Activated CD8-positive, alpha-beta T cell treated with anti-CD3 and anti-CD28 coated beads for 36 hours (primary cell): ENCODE data around the gene COL4A5. TPM values are rescaled to one million over a fixed set of nuclear protein-coding genes. Genes with fewer than 3 reads are reported as not detected.

Source experiments
- ATAC-seq: fragments of 200-7000 bp; cut with Tn5 transposase; one replicate; pipeline ENCODE4 v1.10.0; 2021; ENCODE audit warnings: mild to moderate bottlenecking, moderate library complexity
- CTCF ChIA-PET: fragments of 350-600 bp; sonication (Branson Sonifier 250); formaldehyde crosslinking; loops from one replicate; lab custom pipeline; 2021; ENCODE audit warnings: antibody characterized with exemption; lab: Charles Lee
- POLR2A ChIA-PET: fragments of 350-600 bp; sonication (Branson Sonifier 250); formaldehyde crosslinking; loops from one replicate; lab custom pipeline; 2021; ENCODE audit warnings: antibody characterized with exemption; lab: Charles Lee
- DNase-seq: peaks from one replicate; pipeline ENCODE4 v3.0.0-alpha.2; 2020
- H3K27ac Mint-ChIP-seq: one replicate; pipeline ENCODE4 v1.8.0; 2021; ENCODE audit warnings: mild to moderate bottlenecking, mixed read lengths
- H3K27me3 Mint-ChIP-seq: one replicate; pipeline ENCODE4 v1.8.0; 2021; ENCODE audit warnings: mixed read lengths
- H3K36me3 Mint-ChIP-seq: one replicate; pipeline ENCODE4 v1.8.0; 2021; ENCODE audit warnings: low read depth, mixed read lengths
- H3K4me1 Mint-ChIP-seq: one replicate; pipeline ENCODE4 v1.8.0; 2021; ENCODE audit warnings: low read depth, mixed read lengths
- H3K4me3 Mint-ChIP-seq: one replicate; pipeline ENCODE4 v1.8.0; 2021; ENCODE audit warnings: mild to moderate bottlenecking, moderate library complexity, mixed read lengths
- H3K9me3 Mint-ChIP-seq: one replicate; pipeline ENCODE4 v1.8.0; 2021; ENCODE audit warnings: mixed read lengths
- intact Hi-C: fragments of 100-400 bp; cut with micrococcal nuclease; formaldehyde crosslinking; loops from one replicate; pipeline ENCODE4 v1.10.0; 2022
- total RNA-seq, 2 experiments: library from RNA; stranded (reverse); gene quantifications; one replicate each; pipeline ENCODE4 v1.2.3, GENCODE V29; 2021
- TF ChIP-seq, protein P1 (sequence below): fragments of 200-600 bp; IDR thresholded peaks from one replicate; pipeline ENCODE4 v1.8.0; 2022; ENCODE audit warnings: antibody characterized with exemption, mild to moderate bottlenecking

Gene COL4A5
- total RNA-seq, 2 experiments from 2014 or later = not detected

DNA sequence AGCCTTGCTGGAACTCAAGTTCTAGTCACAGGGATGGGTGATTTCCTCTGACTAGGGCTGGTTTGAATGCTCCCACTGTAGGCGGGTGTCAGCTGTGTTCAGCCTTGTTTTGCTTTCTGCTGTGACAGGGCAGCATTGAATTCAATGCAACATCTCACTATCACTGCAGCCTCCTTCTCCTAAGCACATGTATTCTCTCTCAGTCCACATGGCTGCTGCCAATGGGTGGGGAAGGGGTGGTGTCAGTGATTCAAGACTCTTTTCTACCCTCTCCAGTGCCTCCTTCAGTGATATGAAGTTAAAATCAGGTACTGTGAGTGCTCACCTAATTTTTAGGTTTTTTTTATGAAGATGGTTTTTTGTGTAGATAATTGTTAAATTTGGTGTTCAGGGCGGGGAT lies 46.3 kb downstream of the COL4A5 start:
- ATAC-seq (no peak), DNase-seq (no peak)
- CTCF ChIA-PET = no interaction called here
- H3K9me3 Mint-ChIP-seq = no peaks in the 10 kb centered on the region
- TF ChIP-seq, protein P1, sequence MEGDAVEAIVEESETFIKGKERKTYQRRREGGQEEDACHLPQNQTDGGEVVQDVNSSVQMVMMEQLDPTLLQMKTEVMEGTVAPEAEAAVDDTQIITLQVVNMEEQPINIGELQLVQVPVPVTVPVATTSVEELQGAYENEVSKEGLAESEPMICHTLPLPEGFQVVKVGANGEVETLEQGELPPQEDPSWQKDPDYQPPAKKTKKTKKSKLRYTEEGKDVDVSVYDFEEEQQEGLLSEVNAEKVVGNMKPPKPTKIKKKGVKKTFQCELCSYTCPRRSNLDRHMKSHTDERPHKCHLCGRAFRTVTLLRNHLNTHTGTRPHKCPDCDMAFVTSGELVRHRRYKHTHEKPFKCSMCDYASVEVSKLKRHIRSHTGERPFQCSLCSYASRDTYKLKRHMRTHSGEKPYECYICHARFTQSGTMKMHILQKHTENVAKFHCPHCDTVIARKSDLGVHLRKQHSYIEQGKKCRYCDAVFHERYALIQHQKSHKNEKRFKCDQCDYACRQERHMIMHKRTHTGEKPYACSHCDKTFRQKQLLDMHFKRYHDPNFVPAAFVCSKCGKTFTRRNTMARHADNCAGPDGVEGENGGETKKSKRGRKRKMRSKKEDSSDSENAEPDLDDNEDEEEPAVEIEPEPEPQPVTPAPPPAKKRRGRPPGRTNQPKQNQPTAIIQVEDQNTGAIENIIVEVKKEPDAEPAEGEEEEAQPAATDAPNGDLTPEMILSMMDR = no peak
- POLR2A ChIA-PET = no interaction called here
- no peak overlapping the region for H3K4me3 Mint-ChIP-seq
- H3K36me3 Mint-ChIP-seq = no peaks in the 10 kb centered on the region
- no peaks in the 10 kb centered on the region for H3K4me1 Mint-ChIP-seq
- intact Hi-C loops = no loop called here
- H3K27me3 Mint-ChIP-seq = no peaks in the 10 kb centered on the region
- no peak overlapping the region for H3K27ac Mint-ChIP-seq

DNA sequence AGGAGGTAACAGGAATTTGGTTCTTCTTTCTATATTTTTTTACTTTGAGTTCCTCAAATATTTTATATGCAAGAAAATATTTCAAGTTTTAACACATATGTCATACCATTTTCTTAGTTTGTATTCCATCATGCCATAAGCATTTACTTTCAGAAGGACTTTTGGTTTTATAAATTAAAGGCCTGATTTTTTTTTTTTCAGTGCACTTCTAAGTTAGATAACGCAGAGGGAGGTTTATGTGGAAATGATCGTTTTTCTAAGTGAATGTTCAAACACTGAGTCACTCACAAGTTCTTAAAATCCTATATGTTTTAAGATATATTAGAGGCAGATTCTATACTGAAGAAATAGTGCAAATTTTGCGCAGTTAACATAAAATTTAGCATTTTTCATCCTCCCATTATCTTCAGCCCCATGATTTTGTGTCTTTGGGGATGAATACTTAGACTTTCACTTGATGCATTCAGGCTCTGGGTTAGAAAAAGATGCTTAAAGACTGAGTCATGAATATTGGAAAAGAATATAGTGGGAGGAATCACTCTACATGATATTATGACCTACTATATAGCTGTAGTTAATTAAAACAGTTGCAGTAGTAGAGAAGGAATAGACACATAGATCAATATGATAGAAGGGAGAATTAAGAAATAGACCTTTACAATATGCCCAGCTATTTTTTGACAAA lies 54.9 kb downstream of the COL4A5 start:
- H3K9me3 Mint-ChIP-seq = no peaks in the 10 kb centered on the region
- H3K36me3 Mint-ChIP-seq = no peaks in the 10 kb centered on the region
- intact Hi-C loops = no loop called here
- H3K4me3 Mint-ChIP-seq = no peak overlapping the region
- ATAC-seq (no peak), DNase-seq (no peak)
- H3K27me3 Mint-ChIP-seq = no peaks in the 10 kb centered on the region
- ChIA-PET POLR2A (no interaction called here), CTCF (no interaction called here)
- no peak overlapping the region for H3K27ac Mint-ChIP-seq
- TF ChIP-seq, protein P1 = no peak
- H3K4me1 Mint-ChIP-seq = no peaks in the 10 kb centered on the region

GRCh38 chrX:108511721-108512120 lies 72.1 kb downstream of the COL4A5 start:
- POLR2A ChIA-PET = no interaction called here
- ATAC-seq (no peak), DNase-seq (no peak)
- Mint-ChIP-seq H3K27ac (no peak overlapping the region), H3K4me3 (no peak overlapping the region), H3K27me3 (no peaks in the 10 kb centered on the region), H3K9me3 (no peaks in the 10 kb centered on the region), H3K36me3 (no peaks in the 10 kb centered on the region), H3K4me1 (no peaks in the 10 kb centered on the region)
- intact Hi-C loops = no loop called here
- TF ChIP-seq, protein P1 = no peak
- CTCF ChIA-PET = no interaction called here

DNA sequence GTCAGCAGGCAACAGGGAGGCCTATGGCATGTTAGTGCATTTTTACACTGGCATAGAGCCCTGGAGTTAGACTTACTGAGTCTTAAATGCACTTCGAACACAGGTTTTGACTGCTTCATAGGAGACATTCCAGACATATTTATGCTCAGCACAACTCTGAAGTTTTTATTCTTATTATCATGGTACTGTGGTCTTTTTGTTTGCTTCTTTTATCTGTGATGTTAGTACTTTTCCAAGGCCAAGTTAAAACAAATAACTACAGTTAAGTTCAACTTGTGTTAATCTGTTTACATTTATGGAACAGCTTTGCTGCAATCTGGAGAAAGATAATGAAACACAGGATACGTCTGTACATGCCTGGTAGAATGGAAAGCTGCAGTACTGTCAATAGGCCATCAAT lies 76.5 kb downstream of the COL4A5 start:
- Mint-ChIP-seq H3K27ac (no peak overlapping the region), H3K4me1 (no peaks in the 10 kb centered on the region), H3K27me3 (no peaks in the 10 kb centered on the region), H3K9me3 (no peaks in the 10 kb centered on the region), H3K36me3 (no peaks in the 10 kb centered on the region), H3K4me3 (no peak overlapping the region)
- ChIA-PET POLR2A (no interaction called here), CTCF (no interaction called here)
- TF ChIP-seq, protein P1 = no peak
- ATAC-seq (no peak), DNase-seq (no peak)
- intact Hi-C loops = no loop called here

DNA sequence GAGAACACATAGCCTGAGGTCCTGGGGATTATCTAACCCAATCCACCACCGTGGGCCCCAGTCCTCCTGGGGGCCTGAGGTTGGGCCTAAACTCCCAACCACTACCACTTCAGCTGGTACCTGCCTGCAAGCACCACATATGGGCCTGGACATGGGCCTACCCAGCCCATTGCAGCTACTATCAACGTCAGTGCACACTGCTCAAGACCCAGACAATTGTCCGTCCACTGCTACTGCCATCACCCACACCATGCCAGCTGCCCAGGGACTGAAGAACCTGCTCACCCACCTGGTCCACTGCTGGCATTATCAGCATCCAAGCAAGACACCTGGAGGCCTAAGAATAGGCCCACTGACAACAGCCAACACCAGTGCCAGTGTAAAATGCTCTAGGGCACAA lies 88.1 kb downstream of the COL4A5 start:
- ChIA-PET CTCF (no interaction called here), POLR2A (no interaction called here)
- ATAC-seq (no peak), DNase-seq (no peak)
- H3K4me1 Mint-ChIP-seq = no peaks in the 10 kb centered on the region
- intact Hi-C loops = no loop called here
- no peak overlapping the region for H3K4me3 Mint-ChIP-seq
- no peak overlapping the region for H3K27ac Mint-ChIP-seq
- TF ChIP-seq, protein P1 = no peak
- no peaks in the 10 kb centered on the region for H3K36me3 Mint-ChIP-seq
- H3K9me3 Mint-ChIP-seq = no peaks in the 10 kb centered on the region
- no peaks in the 10 kb centered on the region for H3K27me3 Mint-ChIP-seq
